Liver (tissue), 3 donors: ENCODE measurements around the gene RAET1E.

ENCODE experiments used
- TF ChIP-seq, protein P1 (sequence below): fragments of 150-350 bp; IDR thresholded peaks from 2 replicates; pipeline ENCODE4 v1.5.1; 2017; ENCODE audit warnings: improper control_type of control experiment, low read depth, low read length; ENCODE audit not compliant: missing input control
- TF ChIP-seq, protein P2 (sequence below): IDR thresholded peaks from 2 replicates; pipeline ENCODE4 v1.6.1; 2016; ENCODE audit warnings: antibody characterized with exemption
- donor health status: healthy.
- donor health status: healthy.

DNA sequence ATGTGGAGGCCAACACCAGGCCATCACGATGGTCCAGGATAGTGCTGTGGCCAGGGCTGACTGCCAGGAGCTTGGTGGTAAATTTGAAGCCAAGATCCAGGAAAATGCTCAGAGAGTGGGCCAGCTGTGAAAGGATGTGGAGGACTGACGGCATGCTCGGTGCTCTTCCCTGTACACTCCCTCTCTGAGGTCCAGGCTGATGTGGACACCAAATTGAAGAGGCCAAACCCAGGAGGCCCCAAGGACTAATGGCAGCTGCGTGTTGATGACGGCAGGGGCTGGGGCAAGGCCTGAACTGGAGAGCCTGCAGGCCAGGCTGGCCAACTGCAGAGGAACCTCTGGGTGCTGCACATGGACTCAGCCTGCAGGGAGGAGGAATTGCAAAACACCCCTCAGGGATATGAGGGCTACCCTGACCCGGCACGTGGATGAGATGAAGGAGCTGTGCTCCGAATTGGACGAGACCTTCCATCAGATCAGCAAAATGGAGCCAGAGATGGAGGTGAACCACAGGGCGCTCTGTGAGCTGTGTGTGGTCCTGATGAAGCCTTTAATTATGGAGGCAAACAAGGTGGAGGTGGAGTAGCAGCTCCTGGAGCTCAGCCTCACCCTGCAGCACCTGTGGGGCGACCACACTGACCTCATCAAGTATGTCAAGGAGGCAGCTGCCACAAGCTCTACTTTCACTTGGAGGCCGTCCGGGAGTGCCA, 6.9 kb upstream of the RAET1E start:
- TF ChIP-seq, protein P1, sequence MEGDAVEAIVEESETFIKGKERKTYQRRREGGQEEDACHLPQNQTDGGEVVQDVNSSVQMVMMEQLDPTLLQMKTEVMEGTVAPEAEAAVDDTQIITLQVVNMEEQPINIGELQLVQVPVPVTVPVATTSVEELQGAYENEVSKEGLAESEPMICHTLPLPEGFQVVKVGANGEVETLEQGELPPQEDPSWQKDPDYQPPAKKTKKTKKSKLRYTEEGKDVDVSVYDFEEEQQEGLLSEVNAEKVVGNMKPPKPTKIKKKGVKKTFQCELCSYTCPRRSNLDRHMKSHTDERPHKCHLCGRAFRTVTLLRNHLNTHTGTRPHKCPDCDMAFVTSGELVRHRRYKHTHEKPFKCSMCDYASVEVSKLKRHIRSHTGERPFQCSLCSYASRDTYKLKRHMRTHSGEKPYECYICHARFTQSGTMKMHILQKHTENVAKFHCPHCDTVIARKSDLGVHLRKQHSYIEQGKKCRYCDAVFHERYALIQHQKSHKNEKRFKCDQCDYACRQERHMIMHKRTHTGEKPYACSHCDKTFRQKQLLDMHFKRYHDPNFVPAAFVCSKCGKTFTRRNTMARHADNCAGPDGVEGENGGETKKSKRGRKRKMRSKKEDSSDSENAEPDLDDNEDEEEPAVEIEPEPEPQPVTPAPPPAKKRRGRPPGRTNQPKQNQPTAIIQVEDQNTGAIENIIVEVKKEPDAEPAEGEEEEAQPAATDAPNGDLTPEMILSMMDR, result no peak
- TF ChIP-seq, protein P2, sequence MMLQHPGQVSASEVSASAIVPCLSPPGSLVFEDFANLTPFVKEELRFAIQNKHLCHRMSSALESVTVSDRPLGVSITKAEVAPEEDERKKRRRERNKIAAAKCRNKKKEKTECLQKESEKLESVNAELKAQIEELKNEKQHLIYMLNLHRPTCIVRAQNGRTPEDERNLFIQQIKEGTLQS, result no peak
